Liver (tissue), 9 donors: Measurements from ENCODE around the gene FCN3. TPM values are rescaled to one million over a fixed set of nuclear protein-coding genes. Genes with fewer than 3 reads are reported as not detected.

Experiments
- DNase-seq: peaks from one replicate; pipeline ENCODE4 v3.0.0-alpha.2; 2017; ENCODE audit warnings: low spot score
- H3K27ac ChIP-seq, 2 donors: one replicate each; pipeline ENCODE4 v1.7.0; 2013; ENCODE audit warnings: inconsistent platforms in 2 of 2, low read length in 2 of 2, control low read depth in 1 of 2, low read depth in 1 of 2, mild to moderate bottlenecking in 1 of 2
- H3K27me3 ChIP-seq, 4 donors: one replicate each; pipeline versions ENCODE4 v1.6.1 to v1.7.0; 2013; ENCODE audit warnings: low read length in 3 of 4, inconsistent platforms in 1 of 4, mild to moderate bottlenecking in 1 of 4, moderate library complexity in 1 of 4; ENCODE audit not compliant: control insufficient read depth in 4 of 4, insufficient read depth in 4 of 4
- H3K36me3 ChIP-seq, 4 donors: one replicate each; pipeline versions ENCODE4 v1.6.1 to v1.7.0; 2013; ENCODE audit warnings: low read length in 3 of 4, mild to moderate bottlenecking in 3 of 4, low read depth in 1 of 4, moderate library complexity in 1 of 4; ENCODE audit not compliant: control insufficient read depth in 4 of 4, insufficient read depth in 3 of 4
- H3K4me1 ChIP-seq, 4 donors: one replicate each; pipeline versions ENCODE4 v1.6.1 to v1.7.0; 2013; ENCODE audit warnings: low read length in 3 of 4, mild to moderate bottlenecking in 3 of 4, moderate library complexity in 1 of 4; ENCODE audit not compliant: control insufficient read depth in 4 of 4, insufficient read depth in 4 of 4
- H3K4me3 ChIP-seq, 3 donors: one replicate each; pipeline versions ENCODE4 v1.6.1 to v1.7.0; 2013; ENCODE audit warnings: low read length in 3 of 3, control low read depth in 1 of 3, low read depth in 1 of 3, mild to moderate bottlenecking in 1 of 3
- H3K9ac ChIP-seq, 2 donors: one replicate each; pipeline ENCODE4 v1.7.0; 2013; ENCODE audit warnings: low read length in 2 of 2, mild to moderate bottlenecking in 2 of 2, moderate library complexity in 2 of 2, control low read depth in 1 of 2, low read depth in 1 of 2
- H3K9me3 ChIP-seq, 4 donors: one replicate each; pipeline versions ENCODE4 v1.6.1 to v1.7.0; 2013; ENCODE audit warnings: low read length in 3 of 4; ENCODE audit not compliant: control insufficient read depth in 4 of 4
- CTCF ChIP-seq: fragments of 150-350 bp; IDR thresholded peaks from 2 replicates; pipeline ENCODE4 v1.5.1; 2017; ENCODE audit warnings: improper control_type of control experiment, low read depth, low read length; ENCODE audit not compliant: missing input control
- EGR1 ChIP-seq, 2 donors: IDR thresholded peaks; 2 replicates each; pipeline ENCODE4 v1.6.1; 2016 to 2018; ENCODE audit warnings: antibody characterized with exemption in 2 of 2, low read depth in 2 of 2
- FOXA1 ChIP-seq: IDR thresholded peaks from 2 replicates; pipeline ENCODE4 v1.6.1; 2016; ENCODE audit warnings: antibody characterized with exemption
- FOXA2 ChIP-seq: IDR thresholded peaks from 2 replicates; pipeline ENCODE4 v1.6.1; 2016; ENCODE audit warnings: antibody characterized with exemption
- GABPA ChIP-seq, 2 donors: IDR thresholded peaks in 1 of 2; conservative IDR thresholded peaks in 1 of 2; 2 replicates each; pipeline ENCODE4 v1.6.1; 2016; ENCODE audit warnings: antibody characterized with exemption in 2 of 2, mild to moderate bottlenecking in 1 of 2, moderate library complexity in 1 of 2
- HNF4A ChIP-seq, 2 donors: conservative IDR thresholded peaks; 2 replicates each; pipeline ENCODE4 v1.6.1; 2016; ENCODE audit warnings: antibody characterized with exemption in 2 of 2, mild to moderate bottlenecking in 2 of 2
- MAX ChIP-seq: IDR thresholded peaks from 2 replicates; pipeline ENCODE4 v1.6.1; 2016; ENCODE audit warnings: antibody characterized with exemption
- NR2F2 ChIP-seq: IDR thresholded peaks from 2 replicates; pipeline ENCODE4 v1.6.1; 2016; ENCODE audit warnings: antibody characterized with exemption
- REST ChIP-seq: IDR thresholded peaks from 2 replicates; pipeline ENCODE4 v1.6.1; 2016; ENCODE audit warnings: antibody characterized with exemption, mild to moderate bottlenecking
- RXRA ChIP-seq, 2 donors: IDR thresholded peaks; 2 replicates each; pipeline ENCODE4 v1.6.1; 2017 to 2018; ENCODE audit warnings: antibody characterized with exemption in 2 of 2, mild to moderate bottlenecking in 1 of 2
- YY1 ChIP-seq: IDR thresholded peaks from 2 replicates; pipeline ENCODE4 v1.6.1; 2016; ENCODE audit warnings: antibody characterized with exemption, mild to moderate bottlenecking
- ZBTB33 ChIP-seq: IDR thresholded peaks from 2 replicates; pipeline ENCODE4 v1.6.1; 2016; ENCODE audit warnings: antibody characterized with exemption
- WGBS: extraction: QIAGEN DNeasy Blood & Tissue Kit; methylation state at CpG from one replicate; pipeline ENCODE4 v1.1.7; 2013; 5-methylcytosine and 5-hydroxymethylcytosine counted together
- polyA plus RNA-seq, 2 donors: library from polyadenylated mRNA; stranded (reverse) in 1 of 2; unstranded in 1 of 2; fragments of 200-250 nt in 1 of 2; fragments of >200 nt in 1 of 2; fragmentation: Nextera tagmentation in 1 of 2; extraction: Ambion mirVana in 1 of 2; gene quantifications; one replicate each; pipeline versions ENCODE4 v1.2.1 to v1.2.3, GENCODE V29; 2013 to 2015
- total RNA-seq, 2 donors: library from RNA; depleted of rRNA; stranded (reverse); fragments of >200 nt; gene quantifications; one replicate each; pipeline ENCODE4 v1.2.3, GENCODE V29; 2014
- donor health status: healthy.
- donor health status: healthy.
- donor health status: healthy.
- donor health status: healthy.
- donor health status: healthy.

The FCN3 gene
- total and polyA plus RNA-seq, 4 donors, result 87.3 to 310 (median 137) TPM

GRCh38 chr1:27353629-27354028 lies 21.0 kb downstream of the FCN3 start:
- Histone ChIP-seq H3K27me3 (no peaks in the 10 kb centered on the region), H3K4me3 (no peak overlapping the region), H3K9me3 (no peaks in the 10 kb centered on the region), H3K9ac (no peak overlapping the region), H3K36me3 (no peaks in the 10 kb centered on the region), H3K4me1 (peaks cover 3 to 31% (median 22%) of the 10 kb centered on the region in 4 donors), H3K27ac (no peak overlapping the region)
- 91% methylated on average over 3 of the region's 3 CpGs for WGBS
- TF ChIP-seq NR2F2 (no peak), GABPA (IDR thresholded peaks at IDR 0.05 in 1 of 2, conservative IDR thresholded peaks at IDR 0.05 in 1 of 2) (no peak), YY1 (no peak), CTCF (no peak), EGR1 (IDR thresholded peaks at IDR 0.05; ENCODE audit: low read depth in 2 of 2) (no peak), FOXA2 (no peak), HNF4A (conservative IDR thresholded peaks at IDR 0.05) (no peak)
- no peak for DNase-seq

- no peak for DNase-seq
- Histone ChIP-seq H3K36me3 (no peaks in the 10 kb centered on the region), H3K27ac (no peak overlapping the region), H3K9me3 (no peaks in the 10 kb centered on the region), H3K27me3 (no peaks in the 10 kb centered on the region), H3K9ac (no peak overlapping the region), H3K4me1 (peaks cover 3 to 31% (median 22%) of the 10 kb centered on the region in 4 donors), H3K4me3 (no peak overlapping the region)
- TF ChIP-seq ZBTB33 (no peak), GABPA (IDR thresholded peaks at IDR 0.05 in 1 of 2, conservative IDR thresholded peaks at IDR 0.05 in 1 of 2) (no peak), MAX (no peak), REST (no peak), NR2F2 (no peak), RXRA (IDR thresholded peaks at IDR 0.05) (no peak), FOXA1 (no peak), YY1 (no peak)
- 93% methylated on average over 13 of the region's 13 CpGs for WGBS
These were observed 21.5 kb downstream of the FCN3 start for GRCh38 chr1:27353166-27353565.
